Upper lobe of left lung (tissue), 4 donors: ENCODE data around the gene PPIL1.

Experiments used
- EP300 ChIP-seq, 4 donors: sonication (generic); formaldehyde crosslinking; IDR thresholded peaks; one replicate each; pipeline ENCODE4 v1.5.1; 2017; ENCODE audit warnings: antibody characterized with exemption in 4 of 4, control low read depth in 2 of 4
- TF ChIP-seq, protein P1 (sequence below), 6 experiments: fragments of 450-650 bp in 4 of 6; fragments of 200-600 bp in 2 of 6; sonication (generic) in 2 of 6; IDR thresholded peaks; one replicate each; pipeline ENCODE4 v1.5.1; 2016 to 2019; ENCODE audit warnings: antibody characterized with exemption in 6 of 6

DNA sequence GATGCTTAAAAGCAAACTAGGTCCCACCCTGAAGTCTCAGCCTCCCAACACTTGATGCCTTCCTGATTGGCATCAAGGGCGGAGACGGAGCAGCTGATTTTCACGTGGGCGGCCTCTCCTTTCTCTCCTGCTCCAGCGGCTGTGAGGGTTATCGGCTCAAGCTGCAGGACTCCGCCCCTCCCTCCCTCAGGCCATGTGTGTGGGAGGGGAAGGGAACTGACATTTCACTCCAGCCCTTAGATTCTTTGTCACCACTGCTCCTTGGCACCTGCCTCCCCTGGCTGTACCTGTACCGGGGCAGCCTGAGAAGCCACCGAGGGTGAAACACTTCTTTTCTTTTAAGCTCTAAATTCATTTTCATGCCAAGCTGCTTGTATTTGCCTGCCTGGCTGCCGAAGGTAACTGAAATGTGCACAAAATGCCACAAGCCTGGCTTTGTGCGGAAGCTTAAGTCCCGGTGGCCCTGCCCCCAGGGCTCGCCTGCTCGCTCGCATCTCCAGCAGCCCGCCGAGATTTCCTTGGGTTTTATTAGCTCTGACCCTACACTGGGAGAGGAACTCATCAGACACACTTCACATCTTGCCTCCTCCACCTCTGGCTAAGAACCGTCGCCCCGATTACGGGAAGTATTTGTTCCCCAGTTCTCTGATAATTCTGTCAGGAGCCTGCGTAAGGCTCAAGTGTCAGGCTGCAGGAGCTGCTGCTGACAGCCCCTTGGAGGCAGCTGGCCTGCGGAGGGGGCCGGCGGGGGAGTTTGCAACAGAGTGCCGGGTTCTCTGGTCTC, 25.8 kb downstream of the PPIL1 start:
- TF ChIP-seq, protein P1, sequence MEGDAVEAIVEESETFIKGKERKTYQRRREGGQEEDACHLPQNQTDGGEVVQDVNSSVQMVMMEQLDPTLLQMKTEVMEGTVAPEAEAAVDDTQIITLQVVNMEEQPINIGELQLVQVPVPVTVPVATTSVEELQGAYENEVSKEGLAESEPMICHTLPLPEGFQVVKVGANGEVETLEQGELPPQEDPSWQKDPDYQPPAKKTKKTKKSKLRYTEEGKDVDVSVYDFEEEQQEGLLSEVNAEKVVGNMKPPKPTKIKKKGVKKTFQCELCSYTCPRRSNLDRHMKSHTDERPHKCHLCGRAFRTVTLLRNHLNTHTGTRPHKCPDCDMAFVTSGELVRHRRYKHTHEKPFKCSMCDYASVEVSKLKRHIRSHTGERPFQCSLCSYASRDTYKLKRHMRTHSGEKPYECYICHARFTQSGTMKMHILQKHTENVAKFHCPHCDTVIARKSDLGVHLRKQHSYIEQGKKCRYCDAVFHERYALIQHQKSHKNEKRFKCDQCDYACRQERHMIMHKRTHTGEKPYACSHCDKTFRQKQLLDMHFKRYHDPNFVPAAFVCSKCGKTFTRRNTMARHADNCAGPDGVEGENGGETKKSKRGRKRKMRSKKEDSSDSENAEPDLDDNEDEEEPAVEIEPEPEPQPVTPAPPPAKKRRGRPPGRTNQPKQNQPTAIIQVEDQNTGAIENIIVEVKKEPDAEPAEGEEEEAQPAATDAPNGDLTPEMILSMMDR (IDR thresholded peaks at IDR 0.05): no peak
- TF ChIP-seq EP300 (IDR thresholded peaks at IDR 0.05): no peak
